ENCODE results near the gene ANO3.

Gene ANO3

GRCh38 chr11:26553182-26553581 is 221.3 kb downstream of the ANO3 start:
- no peaks in the 10 kb centered on the region for H3K9me3 ChIP-seq (ENCODE audit: control insufficient read depth, insufficient read depth, low read length)
- H3K4me1 ChIP-seq (ENCODE audit: control insufficient read depth, insufficient read depth, low read length) = no peaks in the 10 kb centered on the region
- H3K36me3 ChIP-seq (ENCODE audit: control insufficient read depth, insufficient read depth, low read length) = no peaks in the 10 kb centered on the region
- H3K27me3 ChIP-seq (ENCODE audit: control insufficient read depth, insufficient read depth, low read length) = no peaks in the 10 kb centered on the region
- H3K9ac ChIP-seq (ENCODE audit: low read depth, low read length) = no peak overlapping the region
- H3K4me3 ChIP-seq (ENCODE audit: low read depth, low read length) = no peak overlapping the region

- no peak overlapping the region for H3K4me3 ChIP-seq (ENCODE audit: low read depth, low read length)
- no peaks in the 10 kb centered on the region for H3K9me3 ChIP-seq (ENCODE audit: control insufficient read depth, insufficient read depth, low read length)
- H3K4me1 ChIP-seq (ENCODE audit: control insufficient read depth, insufficient read depth, low read length) = no peaks in the 10 kb centered on the region
- no peaks in the 10 kb centered on the region for H3K27me3 ChIP-seq (ENCODE audit: control insufficient read depth, insufficient read depth, low read length)
- no peak overlapping the region for H3K9ac ChIP-seq (ENCODE audit: low read depth, low read length)
- no peaks in the 10 kb centered on the region for H3K36me3 ChIP-seq (ENCODE audit: control insufficient read depth, insufficient read depth, low read length)
Observed at GRCh38 chr11:26554455-26554854, 222.5 kb downstream of the ANO3 start.

GRCh38 chr11:26556582-26556981 is 224.7 kb downstream of the ANO3 start:
- Histone ChIP-seq H3K9me3 (ENCODE audit: control insufficient read depth, insufficient read depth, low read length) (no peaks in the 10 kb centered on the region), H3K4me1 (ENCODE audit: control insufficient read depth, insufficient read depth, low read length) (no peaks in the 10 kb centered on the region), H3K36me3 (ENCODE audit: control insufficient read depth, insufficient read depth, low read length) (no peaks in the 10 kb centered on the region), H3K9ac (ENCODE audit: low read depth, low read length) (no peak overlapping the region), H3K4me3 (ENCODE audit: low read depth, low read length) (no peak overlapping the region), H3K27me3 (ENCODE audit: control insufficient read depth, insufficient read depth, low read length) (no peaks in the 10 kb centered on the region)

GRCh38 chr11:26557666-26558065 is 225.7 kb downstream of the ANO3 start:
- Histone ChIP-seq H3K9me3 (ENCODE audit: control insufficient read depth, insufficient read depth, low read length) (no peaks in the 10 kb centered on the region), H3K27me3 (ENCODE audit: control insufficient read depth, insufficient read depth, low read length) (no peaks in the 10 kb centered on the region), H3K36me3 (ENCODE audit: control insufficient read depth, insufficient read depth, low read length) (no peaks in the 10 kb centered on the region), H3K4me1 (ENCODE audit: control insufficient read depth, insufficient read depth, low read length) (no peaks in the 10 kb centered on the region), H3K9ac (ENCODE audit: low read depth, low read length) (no peak overlapping the region), H3K4me3 (ENCODE audit: low read depth, low read length) (no peak overlapping the region)

GRCh38 chr11:26558190-26558589 is 226.3 kb downstream of the ANO3 start:
- no peaks in the 10 kb centered on the region for H3K4me1 ChIP-seq (ENCODE audit: control insufficient read depth, insufficient read depth, low read length)
- no peaks in the 10 kb centered on the region for H3K27me3 ChIP-seq (ENCODE audit: control insufficient read depth, insufficient read depth, low read length)
- H3K4me3 ChIP-seq (ENCODE audit: low read depth, low read length) = no peak overlapping the region
- no peak overlapping the region for H3K9ac ChIP-seq (ENCODE audit: low read depth, low read length)
- no peaks in the 10 kb centered on the region for H3K36me3 ChIP-seq (ENCODE audit: control insufficient read depth, insufficient read depth, low read length)
- H3K9me3 ChIP-seq (ENCODE audit: control insufficient read depth, insufficient read depth, low read length) = no peaks in the 10 kb centered on the region

GRCh38 chr11:26569646-26570045 is 237.7 kb downstream of the ANO3 start:
- H3K9ac ChIP-seq (ENCODE audit: low read depth, low read length) = no peak overlapping the region
- no peaks in the 10 kb centered on the region for H3K4me1 ChIP-seq (ENCODE audit: control insufficient read depth, insufficient read depth, low read length)
- H3K9me3 ChIP-seq (ENCODE audit: control insufficient read depth, insufficient read depth, low read length) = no peaks in the 10 kb centered on the region
- no peak overlapping the region for H3K4me3 ChIP-seq (ENCODE audit: low read depth, low read length)
- no peaks in the 10 kb centered on the region for H3K36me3 ChIP-seq (ENCODE audit: control insufficient read depth, insufficient read depth, low read length)
- no peaks in the 10 kb centered on the region for H3K27me3 ChIP-seq (ENCODE audit: control insufficient read depth, insufficient read depth, low read length)

GRCh38 chr11:26571861-26572654 is 240.1 kb downstream of the ANO3 start, which contains the start of gene MUC15:
MUC15 (minus strand) TSS chr11:26572263; CDS start chr11:26567094, 5,169 bp downstream.
- Histone ChIP-seq H3K4me1 (ENCODE audit: control insufficient read depth, insufficient read depth, low read length) (no peaks in the 10 kb centered on the region), H3K9ac (ENCODE audit: low read depth, low read length) (no peak within 1 kb of the TSS), H3K36me3 (ENCODE audit: control insufficient read depth, insufficient read depth, low read length) (no peaks in the 10 kb centered on the region), H3K27me3 (ENCODE audit: control insufficient read depth, insufficient read depth, low read length) (no peaks in the 10 kb centered on the region), H3K4me3 (ENCODE audit: low read depth, low read length) (no peak within 1 kb of the TSS), H3K9me3 (ENCODE audit: control insufficient read depth, insufficient read depth, low read length) (no peaks in the 10 kb centered on the region)

GRCh38 chr11:26572770-26573402 is 241.0 kb downstream of the ANO3 start:
- H3K9ac ChIP-seq (ENCODE audit: low read depth, low read length) = no peak overlapping the region
- H3K9me3 ChIP-seq (ENCODE audit: control insufficient read depth, insufficient read depth, low read length) = no peaks in the 10 kb centered on the region
- H3K27me3 ChIP-seq (ENCODE audit: control insufficient read depth, insufficient read depth, low read length) = no peaks in the 10 kb centered on the region
- H3K4me3 ChIP-seq (ENCODE audit: low read depth, low read length) = no peak overlapping the region
- H3K36me3 ChIP-seq (ENCODE audit: control insufficient read depth, insufficient read depth, low read length) = no peaks in the 10 kb centered on the region
- no peaks in the 10 kb centered on the region for H3K4me1 ChIP-seq (ENCODE audit: control insufficient read depth, insufficient read depth, low read length)

GRCh38 chr11:26573896-26574295 is 242.0 kb downstream of the ANO3 start:
- no peaks in the 10 kb centered on the region for H3K36me3 ChIP-seq (ENCODE audit: control insufficient read depth, insufficient read depth, low read length)
- H3K9ac ChIP-seq (ENCODE audit: low read depth, low read length) = no peak overlapping the region
- no peaks in the 10 kb centered on the region for H3K27me3 ChIP-seq (ENCODE audit: control insufficient read depth, insufficient read depth, low read length)
- no peak overlapping the region for H3K4me3 ChIP-seq (ENCODE audit: low read depth, low read length)
- no peaks in the 10 kb centered on the region for H3K9me3 ChIP-seq (ENCODE audit: control insufficient read depth, insufficient read depth, low read length)
- no peaks in the 10 kb centered on the region for H3K4me1 ChIP-seq (ENCODE audit: control insufficient read depth, insufficient read depth, low read length)

- Histone ChIP-seq H3K9ac (ENCODE audit: low read depth, low read length) (no peak overlapping the region), H3K4me1 (ENCODE audit: control insufficient read depth, insufficient read depth, low read length) (no peaks in the 10 kb centered on the region), H3K9me3 (ENCODE audit: control insufficient read depth, insufficient read depth, low read length) (no peaks in the 10 kb centered on the region), H3K4me3 (ENCODE audit: low read depth, low read length) (no peak overlapping the region), H3K36me3 (ENCODE audit: control insufficient read depth, insufficient read depth, low read length) (no peaks in the 10 kb centered on the region), H3K27me3 (ENCODE audit: control insufficient read depth, insufficient read depth, low read length) (no peaks in the 10 kb centered on the region)
Observed at GRCh38 chr11:26575946-26576345, 244.0 kb downstream of the ANO3 start.

- Histone ChIP-seq H3K36me3 (ENCODE audit: control insufficient read depth, insufficient read depth, low read length) (no peaks in the 10 kb centered on the region), H3K9ac (ENCODE audit: low read depth, low read length) (no peak overlapping the region), H3K27me3 (ENCODE audit: control insufficient read depth, insufficient read depth, low read length) (no peaks in the 10 kb centered on the region), H3K9me3 (ENCODE audit: control insufficient read depth, insufficient read depth, low read length) (no peaks in the 10 kb centered on the region), H3K4me1 (ENCODE audit: control insufficient read depth, insufficient read depth, low read length) (no peaks in the 10 kb centered on the region), H3K4me3 (ENCODE audit: low read depth, low read length) (no peak overlapping the region)
Observed at GRCh38 chr11:26578998-26579661, 247.2 kb downstream of the ANO3 start.

- Histone ChIP-seq H3K27me3 (ENCODE audit: control insufficient read depth, insufficient read depth, low read length) (no peaks in the 10 kb centered on the region), H3K9me3 (ENCODE audit: control insufficient read depth, insufficient read depth, low read length) (no peaks in the 10 kb centered on the region), H3K4me3 (ENCODE audit: low read depth, low read length) (no peak overlapping the region), H3K9ac (ENCODE audit: low read depth, low read length) (no peak overlapping the region), H3K4me1 (ENCODE audit: control insufficient read depth, insufficient read depth, low read length) (no peaks in the 10 kb centered on the region), H3K36me3 (ENCODE audit: control insufficient read depth, insufficient read depth, low read length) (no peaks in the 10 kb centered on the region)
Observed at GRCh38 chr11:26579683-26580082, 247.8 kb downstream of the ANO3 start.

All from iPS-15b (cell line).